GM23338 (cell line): Measurements from ENCODE around the gene KRT6A. TPM values are rescaled to one million over a fixed set of nuclear protein-coding genes. Genes with fewer than 3 reads are reported as not detected.

ENCODE experiments used
- ATAC-seq: fragments of 200-7000 bp; cut with Tn5 transposase; 3 replicates; pipeline ENCODE4 v1.9.1; 2020
- DNase-seq: peaks from one replicate; pipeline ENCODE4 v3.0.0-alpha.2; 2015; ENCODE audit warnings: low spot score
- H2AFZ ChIP-seq: fragments of 200-600 bp; sonication (generic); 2 replicates; pipeline ENCODE4 v1.8.0; 2016; ENCODE audit warnings: antibody characterized with exemption, mild to moderate bottlenecking, moderate library complexity
- H3F3A ChIP-seq: fragments of 200-600 bp; sonication (generic); replicated peaks from 2 replicates; pipeline ENCODE4 v1.8.0; 2017; ENCODE audit warnings: antibody characterized with exemption, mixed run types, low read depth
- H3K27ac ChIP-seq: fragments of 200-600 bp; sonication (generic); 2 replicates; pipeline ENCODE4 v1.6.1; 2016; ENCODE audit warnings: low read depth
- H3K27me3 ChIP-seq: fragments of 200-600 bp; sonication (generic); 2 replicates; pipeline ENCODE4 v1.8.0; 2016; ENCODE audit warnings: mild to moderate bottlenecking, mixed run types, moderate library complexity; ENCODE audit not compliant: insufficient read depth
- H3K36me3 ChIP-seq: fragments of 200-600 bp; sonication (generic); 2 replicates; pipeline ENCODE4 v1.8.0; 2016; ENCODE audit warnings: mild to moderate bottlenecking; ENCODE audit not compliant: insufficient read depth
- H3K4me1 ChIP-seq: fragments of 200-600 bp; sonication (generic); 2 replicates; pipeline ENCODE4 v1.8.0; 2016; ENCODE audit warnings: mild to moderate bottlenecking, moderate library complexity; ENCODE audit not compliant: insufficient read depth
- H3K4me2 ChIP-seq: fragments of 200-600 bp; sonication (generic); 2 replicates; pipeline ENCODE4 v1.7.1; 2017; ENCODE audit warnings: mixed run types
- H3K4me3 ChIP-seq: fragments of 200-600 bp; sonication (generic); 2 replicates; pipeline ENCODE4 v1.6.1; 2016; ENCODE audit warnings: mixed run types
- H3K79me2 ChIP-seq: fragments of 200-600 bp; sonication (generic); replicated peaks from 2 replicates; pipeline ENCODE4 v1.8.0; 2017; ENCODE audit warnings: mild to moderate bottlenecking; ENCODE audit not compliant: insufficient read depth
- H3K9me2 ChIP-seq: fragments of 200-600 bp; sonication (generic); 2 replicates; pipeline ENCODE4 v1.8.0; 2017; ENCODE audit not compliant: insufficient read depth
- H4K20me1 ChIP-seq: fragments of 200-600 bp; sonication (generic); replicated peaks from 2 replicates; pipeline ENCODE4 v1.8.0; 2017; ENCODE audit warnings: mild to moderate bottlenecking; ENCODE audit not compliant: insufficient read depth
- H3K27ac Mint-ChIP-seq: 2 replicates; pipeline ENCODE4 v1.8.0; 2020; ENCODE audit warnings: inconsistent platforms, mild to moderate bottlenecking, moderate library complexity, mixed read lengths
- H3K27me3 Mint-ChIP-seq: 3 replicates; pipeline ENCODE4 v1.8.0; 2022; ENCODE audit warnings: low read depth, mild to moderate bottlenecking, moderate library complexity, mixed read lengths, inconsistent platforms; ENCODE audit not compliant: insufficient read depth, poor library complexity
- H3K36me3 Mint-ChIP-seq: 3 replicates; pipeline ENCODE4 v1.8.0; 2021; ENCODE audit warnings: low read depth, mild to moderate bottlenecking, inconsistent platforms, moderate library complexity, mixed read lengths
- H3K4me1 Mint-ChIP-seq: 3 replicates; pipeline ENCODE4 v1.8.0; 2020; ENCODE audit warnings: mild to moderate bottlenecking, inconsistent platforms, mixed read lengths
- H3K4me3 Mint-ChIP-seq: 3 replicates; pipeline ENCODE4 v1.8.0; 2021; ENCODE audit warnings: moderate library complexity, mild to moderate bottlenecking, inconsistent platforms, mixed read lengths
- H3K9me3 Mint-ChIP-seq: 3 replicates; pipeline ENCODE4 v1.8.0; 2020; ENCODE audit warnings: moderate library complexity, mild to moderate bottlenecking, inconsistent platforms, mixed read lengths
- CREB1 ChIP-seq: fragments of 250-450 bp; sonication (Bioruptor Pico); IDR thresholded peaks from 2 replicates; pipeline ENCODE4 v1.5.0; 2020; ENCODE audit warnings: low read depth, mild to moderate bottlenecking, moderate library complexity
- EZH2 ChIP-seq: fragments of 200-600 bp; sonication (generic); IDR thresholded peaks from one replicate; pipeline ENCODE4 v1.8.0; 2017; ENCODE audit warnings: antibody characterized with exemption, mild to moderate bottlenecking, low read depth; ENCODE audit not compliant: unreplicated experiment
- EZH2phosphoT487 ChIP-seq: fragments of 200-600 bp; sonication (generic); IDR thresholded peaks from one replicate; pipeline ENCODE4 v1.8.1; 2018; ENCODE audit warnings: antibody characterized with exemption; ENCODE audit not compliant: unreplicated experiment
- JUNB ChIP-seq: IDR thresholded peaks from one replicate; pipeline ENCODE4 v1.6.1; 2016; ENCODE audit warnings: antibody characterized with exemption; ENCODE audit not compliant: unreplicated experiment
- NANOG ChIP-seq: IDR thresholded peaks from 2 replicates; pipeline ENCODE4 v1.6.1; 2016; ENCODE audit warnings: antibody characterized with exemption, borderline replicate concordance
- POLR2AphosphoS5 ChIP-seq: IDR thresholded peaks from 2 replicates; pipeline ENCODE4 v1.6.1; 2016; ENCODE audit warnings: antibody characterized with exemption, low read depth
- REST ChIP-seq: IDR thresholded peaks from one replicate; pipeline ENCODE4 v1.6.1; 2018; ENCODE audit warnings: antibody characterized with exemption; ENCODE audit not compliant: unreplicated experiment
- STAT1 ChIP-seq: IDR thresholded peaks from one replicate; pipeline ENCODE4 v1.6.1; 2016; ENCODE audit warnings: antibody characterized with exemption; ENCODE audit not compliant: unreplicated experiment
- ZNF114 ChIP-seq: fragments of 250-450 bp; sonication (Bioruptor Pico); IDR thresholded peaks from 2 replicates; pipeline ENCODE4 v1.5.0; 2020; ENCODE audit warnings: mild to moderate bottlenecking, moderate library complexity
- ZNF331 ChIP-seq: fragments of 250-450 bp; sonication (Bioruptor Pico); IDR thresholded peaks from 2 replicates; pipeline ENCODE4 v1.5.0; 2020; ENCODE audit warnings: low read depth, mild to moderate bottlenecking, moderate library complexity
- polyA plus RNA-seq: library from polyadenylated mRNA; unstranded; fragments of >200 nt; fragmentation: Nextera tagmentation; extraction: Ambion mirVana; gene quantifications from 2 replicates; pipeline ENCODE4 v1.2.1, GENCODE V29; 2016
- total RNA-seq: library from RNA; depleted of rRNA; stranded (reverse); fragments of >200 nt; shearing (Covaris generic); gene quantifications from 2 replicates; pipeline ENCODE4 v1.2.3, GENCODE V29; 2014
- TF ChIP-seq, protein P1 (sequence below): IDR thresholded peaks from 2 replicates; pipeline ENCODE4 v1.6.1; 2016; ENCODE audit warnings: antibody characterized with exemption
- TF ChIP-seq, protein P2 (sequence below), 2 experiments: fragments of 200-600 bp in 1 of 2; sonication (generic) in 1 of 2; conservative IDR thresholded peaks; 2 replicates each; pipeline versions ENCODE4 v1.5.1 to v1.6.1; 2016 to 2017; ENCODE audit warnings: antibody characterized with exemption in 2 of 2, low read depth in 2 of 2, mild to moderate bottlenecking in 2 of 2, moderate library complexity in 1 of 2

The KRT6A gene
- total and polyA plus RNA-seq, 2 experiments from 2014 or later: not detected

- TF ChIP-seq REST: no peak
- TF ChIP-seq JUNB: no peak
- TF ChIP-seq CREB1 (CRISPR knock-in tag): no peak
- no peak for TF ChIP-seq POLR2AphosphoS5
- TF ChIP-seq, protein P1, sequence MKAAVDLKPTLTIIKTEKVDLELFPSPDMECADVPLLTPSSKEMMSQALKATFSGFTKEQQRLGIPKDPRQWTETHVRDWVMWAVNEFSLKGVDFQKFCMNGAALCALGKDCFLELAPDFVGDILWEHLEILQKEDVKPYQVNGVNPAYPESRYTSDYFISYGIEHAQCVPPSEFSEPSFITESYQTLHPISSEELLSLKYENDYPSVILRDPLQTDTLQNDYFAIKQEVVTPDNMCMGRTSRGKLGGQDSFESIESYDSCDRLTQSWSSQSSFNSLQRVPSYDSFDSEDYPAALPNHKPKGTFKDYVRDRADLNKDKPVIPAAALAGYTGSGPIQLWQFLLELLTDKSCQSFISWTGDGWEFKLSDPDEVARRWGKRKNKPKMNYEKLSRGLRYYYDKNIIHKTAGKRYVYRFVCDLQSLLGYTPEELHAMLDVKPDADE: no peak
- TF ChIP-seq ZNF331 (CRISPR knock-in tag): no peak
- TF ChIP-seq, protein P2, sequence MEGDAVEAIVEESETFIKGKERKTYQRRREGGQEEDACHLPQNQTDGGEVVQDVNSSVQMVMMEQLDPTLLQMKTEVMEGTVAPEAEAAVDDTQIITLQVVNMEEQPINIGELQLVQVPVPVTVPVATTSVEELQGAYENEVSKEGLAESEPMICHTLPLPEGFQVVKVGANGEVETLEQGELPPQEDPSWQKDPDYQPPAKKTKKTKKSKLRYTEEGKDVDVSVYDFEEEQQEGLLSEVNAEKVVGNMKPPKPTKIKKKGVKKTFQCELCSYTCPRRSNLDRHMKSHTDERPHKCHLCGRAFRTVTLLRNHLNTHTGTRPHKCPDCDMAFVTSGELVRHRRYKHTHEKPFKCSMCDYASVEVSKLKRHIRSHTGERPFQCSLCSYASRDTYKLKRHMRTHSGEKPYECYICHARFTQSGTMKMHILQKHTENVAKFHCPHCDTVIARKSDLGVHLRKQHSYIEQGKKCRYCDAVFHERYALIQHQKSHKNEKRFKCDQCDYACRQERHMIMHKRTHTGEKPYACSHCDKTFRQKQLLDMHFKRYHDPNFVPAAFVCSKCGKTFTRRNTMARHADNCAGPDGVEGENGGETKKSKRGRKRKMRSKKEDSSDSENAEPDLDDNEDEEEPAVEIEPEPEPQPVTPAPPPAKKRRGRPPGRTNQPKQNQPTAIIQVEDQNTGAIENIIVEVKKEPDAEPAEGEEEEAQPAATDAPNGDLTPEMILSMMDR (conservative IDR thresholded peaks at IDR 0.05; ENCODE audit: low read depth in 2 of 2): no peak
- no peak for TF ChIP-seq STAT1
- no peak for TF ChIP-seq NANOG
- no peak for TF ChIP-seq EZH2
- no peak for TF ChIP-seq ZNF114
- no peak for TF ChIP-seq EZH2phosphoT487
Measured at GRCh38 chr12:52513736-52514135, 20.7 kb upstream of the KRT6A start (continued).

GRCh38 chr12:52508211-52508610 lies 15.2 kb upstream of the KRT6A start:
- Mint-ChIP-seq H3K27me3 (no peaks in the 10 kb centered on the region), H3K36me3 (0 out of 3 replicates have a peak, but pooled peaks cover 7% of the 10 kb centered on the region), H3K4me3 (no peak overlapping the region), H3K4me1 (no peaks in the 10 kb centered on the region), H3K27ac (no peak overlapping the region), H3K9me3 (peaks cover 13% of the 10 kb centered on the region)
- Histone ChIP-seq H3K4me1 (no peaks in the 10 kb centered on the region), H3K9me2 (no peaks in the 10 kb centered on the region), H3K36me3 (no peaks in the 10 kb centered on the region), H3K4me3 (no peak overlapping the region), H3F3A (no peaks in the 10 kb centered on the region), H3K4me2 (no peak overlapping the region), H2AFZ (no peak overlapping the region), H3K27me3 (no peaks in the 10 kb centered on the region), H3K27ac (no peak overlapping the region), H3K79me2 (no peaks in the 10 kb centered on the region), H4K20me1 (no peaks in the 10 kb centered on the region)
- ATAC-seq: no peak
- DNase-seq: no peak
- TF ChIP-seq NANOG: no peak
- no peak for TF ChIP-seq REST
- TF ChIP-seq STAT1: no peak
